HG02852 (cell line): ENCODE data around the gene CACNA2D3.

Source experiments
- ATAC-seq: cut with Tn5 transposase; IDR thresholded peaks from one replicate; pipeline ENCODE4 v1.9.1; 2021; ENCODE audit warnings: mild to moderate bottlenecking, moderate library complexity; ENCODE audit not compliant: unreplicated experiment

CACNA2D3 gene

GRCh38 chr3:54861248-54862067 lies 739.1 kb downstream of the CACNA2D3 start:
- no peak for ATAC-seq

GRCh38 chr3:54862526-54862925 lies 740.2 kb downstream of the CACNA2D3 start:
- ATAC-seq, result no peak

- no peak for ATAC-seq
Observed at GRCh38 chr3:54863366-54863765, 741.0 kb downstream of the CACNA2D3 start.

- no peak for ATAC-seq
Observed at GRCh38 chr3:54863786-54864185, 741.4 kb downstream of the CACNA2D3 start.

- no peak for ATAC-seq
Observed at GRCh38 chr3:54865316-54865715, 743.0 kb downstream of the CACNA2D3 start.

- no peak for ATAC-seq
Observed at GRCh38 chr3:54866251-54866650, 743.9 kb downstream of the CACNA2D3 start.

GRCh38 chr3:54870423-54870822 lies 748.1 kb downstream of the CACNA2D3 start:
- no peak for ATAC-seq

GRCh38 chr3:54871867-54872266 lies 749.5 kb downstream of the CACNA2D3 start:
- ATAC-seq, result no peak

- ATAC-seq, result no peak
Observed at GRCh38 chr3:54873059-54874010, 751.0 kb downstream of the CACNA2D3 start.

GRCh38 chr3:54874816-54875556 lies 752.6 kb downstream of the CACNA2D3 start:
- no peak for ATAC-seq

- no peak for ATAC-seq
Observed at GRCh38 chr3:54875596-54876268, 753.4 kb downstream of the CACNA2D3 start.

GRCh38 chr3:54876694-54877093 lies 754.3 kb downstream of the CACNA2D3 start:
- ATAC-seq, result no peak

- ATAC-seq, result no peak
Observed at GRCh38 chr3:54877730-54878129, 755.4 kb downstream of the CACNA2D3 start.

- no peak for ATAC-seq
Observed at GRCh38 chr3:54878145-54878544, 755.8 kb downstream of the CACNA2D3 start.

- no peak for ATAC-seq
Observed at GRCh38 chr3:54882129-54882833, 759.9 kb downstream of the CACNA2D3 start.

- no peak for ATAC-seq
Observed at GRCh38 chr3:54888162-54888561, 765.8 kb downstream of the CACNA2D3 start.

GRCh38 chr3:54888873-54889272 lies 766.5 kb downstream of the CACNA2D3 start:
- no peak for ATAC-seq

- no peak for ATAC-seq
Observed at GRCh38 chr3:54889731-54890130, 767.4 kb downstream of the CACNA2D3 start.

- no peak for ATAC-seq
Observed at GRCh38 chr3:54891540-54891897, 769.2 kb downstream of the CACNA2D3 start.

- no peak for ATAC-seq
Observed at GRCh38 chr3:54892168-54892567, 769.8 kb downstream of the CACNA2D3 start.
